Right ventricle myocardium inferior (tissue), 1 donor: ENCODE data around the gene SPACA6. TPM values are rescaled to one million over a fixed set of nuclear protein-coding genes. Genes with fewer than 3 reads are reported as not detected.

Source experiments
- ATAC-seq: fragments of 200-7000 bp; cut with Tn5 transposase; one replicate; pipeline ENCODE4 v1.9.1; 2020; ENCODE audit warnings: mild to moderate bottlenecking, moderate library complexity
- DNase-seq: peaks from one replicate; pipeline ENCODE4 v3.0.0; 2021; ENCODE audit errors: missing footprints
- intact Hi-C: fragments of 100-400 bp; cut with DNase I; formaldehyde crosslinking; loops from one replicate; pipeline ENCODE4 v1.11.0; 2022
- total RNA-seq: library from RNA; stranded (reverse); fragmentation: NEBNext Ultra II Directional; extraction: Animal tissue kit (Norgen Biotek cat#: 25700); gene quantifications from one replicate; pipeline ENCODE4 v1.2.1, GENCODE V29; 2021
- donor health status: DM: no; HTN: yes; CAD: no; lungs with severe emphysema.

SPACA6 gene
- total RNA-seq, 1 donor from 2014 or later, result 14.6 TPM

DNA sequence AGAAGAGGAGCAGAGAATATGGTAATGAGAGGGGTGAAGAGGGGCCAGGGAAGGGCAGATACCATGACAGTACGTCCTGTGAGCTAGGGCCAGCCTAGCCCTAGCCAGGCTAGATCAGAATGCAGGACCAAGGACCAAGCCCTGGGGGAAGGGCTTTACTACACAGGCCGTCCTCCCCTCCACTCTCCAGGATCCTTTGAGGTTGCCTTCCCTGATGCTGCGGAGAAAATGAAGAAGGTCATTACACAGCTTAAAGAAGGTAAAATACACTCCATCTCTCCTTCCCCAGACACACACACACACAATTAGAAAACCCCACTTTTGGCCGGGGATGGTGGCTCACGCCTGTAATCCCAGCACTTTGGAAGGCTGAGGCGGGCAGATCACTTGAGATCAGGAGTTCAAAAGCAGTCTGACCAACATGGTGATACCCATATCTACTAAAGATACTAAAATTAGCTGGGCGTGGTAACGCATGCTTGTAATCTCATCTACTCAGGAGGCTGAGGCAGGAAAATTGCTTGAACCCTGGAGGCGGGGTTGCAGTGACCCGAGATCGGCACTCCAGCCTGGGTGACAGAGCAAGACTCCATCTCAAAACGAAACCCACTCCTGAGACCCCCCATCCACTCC is 8.5 kb downstream of the SPACA6 start:
- no peak for ATAC-seq
- no peak for DNase-seq
- intact Hi-C loops, result loop anchor here (2.0 to 5.0 kb wide), 2 partner anchors 13 to 101 kb away; no protein-coding TSS in a partner anchor

DNA sequence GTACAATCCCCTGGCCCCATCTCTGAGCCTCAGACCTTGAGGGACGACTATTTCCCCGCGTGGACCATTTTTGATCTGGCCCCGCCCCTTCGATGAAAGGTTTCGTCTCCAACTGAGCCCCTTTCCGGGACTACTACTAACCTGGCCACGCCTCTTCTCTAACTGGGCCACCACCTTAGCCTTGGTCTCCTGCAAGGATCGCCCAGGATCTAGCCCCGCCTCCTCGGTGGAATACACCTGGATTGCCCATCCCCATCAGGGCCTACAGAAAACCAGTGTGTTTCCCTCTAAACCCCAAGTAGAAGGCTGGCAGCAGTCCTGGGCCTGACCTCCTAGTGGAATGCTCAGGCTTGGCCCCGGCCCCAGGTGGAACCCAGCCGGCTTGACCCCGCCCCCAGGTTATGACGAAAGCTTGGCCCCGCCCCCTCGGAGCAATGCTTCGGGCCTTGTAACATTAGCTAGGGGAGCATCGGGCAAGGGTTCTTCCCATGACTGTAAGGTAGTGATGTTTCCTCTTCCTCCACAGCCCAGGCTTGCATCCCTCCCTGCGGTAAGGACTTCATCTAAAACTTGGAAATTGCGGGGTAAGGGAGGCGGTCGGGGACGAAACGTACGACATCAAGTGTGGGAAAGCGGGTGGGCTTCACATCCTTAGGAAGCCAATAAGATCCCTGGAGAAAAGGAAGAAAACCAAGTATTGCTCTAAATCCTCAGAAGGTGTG is 9.1 kb downstream of the SPACA6 start:
- ATAC-seq (peak; percentile 33), DNase-seq (peak; percentile 89)
- intact Hi-C loops, result loop anchor here (2.0 to 5.0 kb wide), 2 partner anchors 13 to 100 kb away; no protein-coding TSS in a partner anchor

DNA sequence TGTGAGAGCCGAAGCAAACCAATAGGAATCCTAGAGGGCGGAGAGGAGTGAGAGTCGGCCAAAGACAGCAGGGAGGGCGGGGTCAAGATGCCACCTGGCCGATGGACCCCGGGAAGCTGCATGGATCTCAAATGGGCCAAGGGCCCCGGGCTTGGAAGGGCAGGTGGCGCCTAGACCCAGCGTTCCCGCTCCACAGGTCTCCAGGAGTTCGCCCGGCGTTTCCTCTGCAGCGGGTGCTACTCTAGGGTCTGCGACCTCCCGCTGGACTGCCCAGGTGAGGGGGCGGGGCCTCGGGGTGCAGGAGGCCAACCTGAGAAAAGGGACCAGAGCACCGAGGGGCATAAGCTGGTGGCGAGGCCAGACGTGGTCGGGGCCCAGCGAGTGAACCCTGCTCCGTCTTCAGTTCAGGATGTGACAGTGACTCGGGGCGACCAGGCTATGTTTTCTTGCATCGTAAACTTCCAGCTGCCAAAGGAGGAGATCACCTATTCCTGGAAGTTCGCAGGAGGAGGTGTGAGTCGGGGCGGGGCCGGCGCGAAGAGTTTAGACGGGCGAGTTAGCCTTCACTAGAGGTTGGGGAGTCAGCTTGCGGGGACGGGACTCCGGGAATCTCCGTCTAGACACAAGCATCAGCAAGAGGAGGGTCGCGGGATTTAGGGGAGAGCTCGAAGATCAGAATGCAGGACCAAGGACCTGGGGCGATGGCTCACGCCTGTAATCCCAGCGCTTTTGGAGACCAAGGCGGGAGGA is 9.9 kb downstream of the SPACA6 start:
- no peak for ATAC-seq
- peak; percentile 66 for DNase-seq
- intact Hi-C loops, result loop anchor here (2.0 to 5.0 kb wide), 2 partner anchors 14 to 99 kb away; no protein-coding TSS in a partner anchor

DNA sequence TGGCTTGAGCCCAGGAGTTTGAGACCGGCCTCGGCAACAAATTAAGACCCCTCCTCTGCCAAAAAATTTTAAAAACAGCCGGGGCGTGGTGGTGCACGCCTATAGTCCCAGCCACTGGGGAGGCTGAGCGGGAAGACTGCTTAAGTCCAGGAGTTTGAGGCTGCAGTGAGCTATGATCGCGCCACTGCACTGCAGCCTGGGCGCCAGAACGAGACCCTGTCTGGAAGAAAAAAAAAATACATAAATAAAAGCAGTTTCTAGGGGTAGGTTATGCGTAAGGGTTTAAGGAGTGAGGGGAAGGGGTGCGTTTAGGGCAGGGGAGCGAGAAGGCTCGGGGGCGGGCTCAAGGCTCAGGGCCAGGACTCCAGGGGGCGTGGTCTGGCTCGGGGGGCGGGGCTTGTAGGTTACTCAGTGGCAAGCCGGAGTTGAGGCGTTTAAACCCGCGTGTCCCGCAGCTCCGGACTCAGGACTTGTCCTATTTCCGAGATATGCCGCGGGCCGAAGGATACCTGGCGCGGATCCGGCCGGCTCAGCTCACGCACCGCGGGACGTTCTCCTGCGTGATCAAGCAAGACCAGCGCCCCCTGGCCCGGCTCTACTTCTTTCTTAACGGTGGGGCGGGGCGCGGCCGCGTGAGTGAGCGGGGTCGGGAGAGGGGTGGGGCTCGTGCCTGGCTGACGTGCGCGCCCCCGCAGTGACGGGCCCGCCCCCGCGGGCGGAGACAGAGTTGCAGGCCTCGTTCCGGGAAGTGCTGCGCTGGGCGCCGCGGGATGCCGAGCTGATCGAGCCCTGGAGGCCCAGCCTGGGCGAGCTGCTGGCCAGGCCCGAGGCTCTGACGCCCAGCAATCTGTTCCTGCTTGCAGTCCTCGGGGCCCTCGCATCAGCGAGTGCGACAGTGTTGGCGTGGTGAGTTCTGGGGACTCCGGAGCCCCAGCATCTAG is 10.7 kb downstream of the SPACA6 start:
- ATAC-seq (peak; percentile 95), DNase-seq (peak; percentile 99)
- intact Hi-C loops, result loop anchor here (2.0 to 5.0 kb wide), 2 partner anchors 15 to 98 kb away; no protein-coding TSS in a partner anchor

DNA sequence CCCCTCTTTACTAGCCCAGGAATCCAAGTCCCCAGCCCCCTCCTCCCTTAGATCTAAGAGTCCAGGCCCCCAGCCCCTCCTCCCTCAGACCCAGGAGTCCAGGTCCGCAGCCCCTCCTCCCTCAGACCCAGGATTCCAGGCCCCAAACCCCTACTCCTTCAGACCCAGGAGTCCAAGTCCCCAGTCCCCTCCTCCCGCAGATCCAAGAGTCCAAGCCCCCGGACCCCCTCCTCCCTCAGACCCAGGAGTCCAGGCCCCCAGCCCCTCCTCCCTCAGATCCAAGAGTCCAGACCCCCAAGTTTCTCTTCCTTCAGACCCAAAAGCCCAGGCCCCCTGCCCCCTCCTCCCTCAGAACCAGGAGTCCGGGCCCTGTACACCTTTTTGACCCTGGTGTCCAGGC is 11.5 kb downstream of the SPACA6 start:
- intact Hi-C loops, result loop anchor here (5.0 kb wide), 1 partner anchor 98 kb away; no protein-coding TSS in a partner anchor
- DNase-seq (no peak), ATAC-seq (no peak)

DNA sequence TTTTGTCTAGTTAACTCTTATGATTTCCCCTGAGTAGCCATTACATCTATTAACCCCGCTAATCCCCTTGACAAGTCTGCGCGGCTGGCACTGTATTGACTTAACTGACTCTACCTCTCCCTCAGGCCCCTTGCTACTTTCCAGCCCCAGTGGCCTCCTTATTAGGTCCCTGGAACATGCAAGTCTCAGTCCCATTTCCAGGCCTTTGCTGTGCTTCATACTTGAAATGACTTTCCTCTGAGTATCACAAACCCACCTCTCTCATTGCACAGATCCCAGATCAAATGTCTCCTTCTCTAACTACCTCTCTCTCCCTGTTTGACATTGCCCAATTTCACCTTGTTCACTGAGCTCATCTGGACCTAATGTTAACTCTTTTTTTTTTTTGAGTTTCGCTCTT is 13.2 kb downstream of the SPACA6 start:
- ATAC-seq, result no peak
- DNase-seq, result no peak
- intact Hi-C loops, result no loop called here

DNA sequence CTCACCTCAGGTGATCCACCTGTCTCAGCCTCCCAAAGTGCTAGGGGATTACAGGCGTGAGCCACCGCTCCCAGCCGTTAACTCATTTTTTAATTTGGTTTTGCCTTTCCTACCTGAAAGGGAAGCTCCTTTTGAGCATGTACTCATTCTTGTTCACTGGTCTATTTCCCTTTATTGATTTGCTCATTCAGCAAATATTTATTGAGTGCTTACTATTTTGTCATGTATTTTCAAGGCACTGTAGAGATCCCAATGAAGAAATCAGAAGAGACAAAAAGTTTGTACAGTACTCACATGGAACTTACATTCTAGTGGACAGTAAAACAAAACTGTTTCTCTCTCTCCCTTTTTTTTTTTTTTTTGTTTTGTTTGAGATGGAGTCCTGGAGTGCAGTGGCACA is 13.8 kb downstream of the SPACA6 start:
- ATAC-seq (no peak), DNase-seq (no peak)
- intact Hi-C loops, result no loop called here

DNA sequence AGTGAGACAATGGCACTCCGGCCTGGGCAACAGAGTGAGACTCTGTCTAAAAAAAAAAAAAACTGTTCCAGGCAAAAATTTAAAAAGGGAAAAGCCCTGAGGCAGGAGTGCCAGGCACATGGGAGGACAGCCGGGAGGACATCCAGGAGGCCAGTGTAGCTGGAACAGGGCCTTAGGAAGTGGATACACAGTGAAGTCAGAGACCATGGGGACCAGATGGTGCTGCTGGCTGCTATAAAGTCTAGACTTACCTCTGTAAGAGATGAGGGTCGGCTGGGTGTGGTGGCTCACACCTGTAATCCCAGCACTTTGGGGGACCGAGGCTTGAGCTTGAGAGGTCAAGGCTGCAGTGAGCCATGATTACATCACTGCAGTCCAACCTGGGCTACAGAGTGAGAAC is 15.7 kb downstream of the SPACA6 start:
- DNase-seq (no peak), ATAC-seq (no peak)
- intact Hi-C loops, result no loop called here

DNA sequence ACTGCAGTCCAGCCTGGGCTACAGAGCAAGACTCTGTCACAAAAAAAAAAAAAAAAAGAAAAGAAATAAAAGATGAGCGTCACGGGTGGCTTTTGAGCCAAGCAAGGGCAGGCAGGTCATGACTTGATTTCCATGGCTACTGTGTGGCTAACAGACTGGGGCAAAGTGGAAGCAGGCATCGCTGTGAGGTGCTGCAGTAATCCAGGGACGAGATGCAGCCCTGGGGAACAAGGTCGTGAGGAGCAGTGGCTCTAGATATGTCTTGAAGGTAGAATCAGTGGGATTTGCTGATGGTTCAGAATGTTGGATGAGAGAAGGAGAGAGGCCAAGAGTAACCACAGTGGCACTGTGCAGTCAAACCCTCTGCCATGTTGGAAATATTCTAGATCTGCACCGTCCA is 16.4 kb downstream of the SPACA6 start:
- DNase-seq, result no peak
- intact Hi-C loops, result no loop called here
- ATAC-seq, result peak; percentile 4

DNA sequence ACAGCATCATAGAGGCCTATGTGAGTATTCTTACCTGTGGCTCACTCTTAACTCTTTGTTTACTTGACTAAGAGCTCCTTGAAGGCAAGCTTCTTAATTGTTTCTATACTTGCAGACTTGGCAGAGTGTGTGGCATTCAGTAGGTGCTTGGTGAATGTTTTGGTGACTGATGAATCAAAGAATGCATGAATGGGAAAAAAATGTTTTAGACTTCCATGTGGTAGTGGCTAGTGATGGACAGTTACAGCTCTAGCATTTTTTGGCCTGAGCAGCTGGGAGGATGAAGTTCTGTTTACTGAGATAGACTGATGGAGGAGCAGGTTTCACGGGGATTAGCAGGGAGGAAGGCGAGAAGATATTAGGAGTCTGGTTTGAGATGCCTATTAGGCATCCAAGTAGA is 17.0 kb downstream of the SPACA6 start:
- intact Hi-C loops, result loop anchor here (5.0 kb wide), 1 partner anchor 67 kb away; no protein-coding TSS in a partner anchor
- ATAC-seq, result no peak
- DNase-seq, result no peak

DNA sequence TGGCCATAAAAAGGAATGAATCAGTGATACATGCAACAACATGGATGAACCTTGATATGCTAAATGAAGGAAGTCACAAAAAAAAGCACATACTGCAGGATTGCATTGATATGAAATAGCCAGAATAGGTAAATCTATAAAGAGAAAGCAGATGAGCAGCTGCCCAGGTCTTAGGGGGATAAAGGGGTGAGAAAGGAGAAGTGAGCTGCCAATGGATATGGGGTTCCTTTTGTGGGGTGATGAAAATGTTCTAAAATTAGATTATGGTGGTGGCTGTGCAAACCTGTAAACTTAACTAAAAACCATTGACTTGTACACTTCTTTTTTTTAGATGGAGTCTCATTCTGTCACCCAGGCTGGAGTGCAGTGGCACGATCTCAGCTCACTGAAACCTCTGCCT is 18.6 kb downstream of the SPACA6 start:
- no peak for ATAC-seq
- intact Hi-C loops, result loop anchor here (5.0 kb wide), 1 partner anchor 66 kb away; no protein-coding TSS in a partner anchor

DNA sequence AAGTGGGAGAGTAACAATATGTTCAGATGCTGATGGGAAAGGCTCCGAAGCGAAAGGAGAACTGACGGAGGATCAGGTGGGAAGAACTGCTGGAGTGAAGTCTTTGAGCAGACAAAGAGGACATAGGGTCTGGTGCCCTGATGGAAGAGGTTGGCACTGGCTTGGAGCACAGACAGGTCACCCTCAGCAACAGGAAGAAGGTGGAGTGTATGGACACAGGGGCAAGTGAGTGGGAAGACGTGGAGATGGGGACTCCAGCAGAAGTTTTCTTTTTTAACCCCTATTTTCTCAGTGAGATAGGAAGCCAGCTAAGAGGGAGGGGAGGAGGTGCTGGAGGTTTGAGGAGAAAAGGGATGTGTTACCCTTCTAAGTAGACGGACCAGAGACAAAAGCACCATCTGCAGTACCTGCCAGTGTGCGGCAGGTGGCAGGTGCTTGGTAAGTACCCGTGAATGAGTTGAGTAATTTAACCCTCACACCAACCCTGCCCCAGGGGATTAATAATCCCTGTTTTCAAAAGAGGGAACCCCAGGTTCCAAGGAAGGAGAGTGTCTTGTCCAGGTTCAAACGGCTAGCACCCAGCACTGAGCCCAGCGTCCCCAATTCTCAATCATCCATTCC is 19.4 kb downstream of the SPACA6 start:
- DNase-seq (no peak), ATAC-seq (no peak)
- intact Hi-C loops, result loop anchor here (5.0 kb wide), 1 partner anchor 65 kb away; no protein-coding TSS in a partner anchor

More for the DNA sequence above, 18.6 kb downstream of the SPACA6 start:
- DNase-seq, result no peak

DNA sequence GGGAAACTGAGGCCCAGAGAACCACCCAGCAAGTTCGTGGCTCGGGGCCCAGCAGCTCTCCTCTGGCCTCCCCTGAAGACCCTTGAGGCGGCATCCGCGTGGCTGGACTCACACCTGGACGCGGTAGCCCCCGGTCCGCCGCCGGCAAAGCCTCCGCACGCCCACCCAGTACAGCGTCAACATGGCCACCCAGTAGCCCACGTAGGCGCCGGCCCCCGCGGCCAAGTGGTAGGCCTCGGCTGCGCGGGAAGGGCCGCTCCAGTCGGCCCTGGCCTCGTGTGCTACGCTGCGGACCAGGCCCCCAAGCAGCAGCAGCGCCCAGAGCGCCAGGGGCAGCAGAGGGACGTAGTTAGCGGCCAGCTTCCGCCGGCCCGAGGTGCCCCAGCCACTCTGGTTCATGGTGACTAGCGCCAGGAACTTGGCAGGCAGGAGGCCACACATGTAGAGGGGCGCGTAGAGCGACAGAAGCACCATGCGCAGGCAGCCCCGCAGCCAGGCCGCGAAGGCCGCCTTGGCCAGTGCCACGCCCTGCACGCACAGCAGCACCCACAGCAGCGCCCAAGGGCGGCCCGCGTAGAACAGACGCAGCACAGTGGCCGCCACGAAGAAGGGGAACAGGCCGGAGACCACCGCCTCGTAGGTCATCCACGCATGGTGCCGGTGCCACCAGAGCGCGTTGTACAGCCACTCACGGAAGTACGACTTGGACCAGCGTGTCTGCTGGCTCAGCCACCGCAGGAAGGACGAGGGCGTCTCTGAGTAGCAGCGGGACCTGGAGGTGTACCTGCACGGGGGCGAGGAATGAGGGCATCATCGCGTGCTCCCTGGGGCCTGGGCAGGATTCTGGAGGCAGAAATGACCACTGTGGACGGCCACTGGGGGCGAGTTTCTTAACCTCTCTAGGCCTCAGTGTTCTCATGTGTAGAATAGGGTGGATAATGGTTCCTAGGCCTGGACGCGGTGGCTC is 20.5 kb downstream of the SPACA6 start:
- DNase-seq (no peak), ATAC-seq (no peak)
- intact Hi-C loops, result loop anchor here (5.0 kb wide), 1 partner anchor 64 kb away; no protein-coding TSS in a partner anchor

DNA sequence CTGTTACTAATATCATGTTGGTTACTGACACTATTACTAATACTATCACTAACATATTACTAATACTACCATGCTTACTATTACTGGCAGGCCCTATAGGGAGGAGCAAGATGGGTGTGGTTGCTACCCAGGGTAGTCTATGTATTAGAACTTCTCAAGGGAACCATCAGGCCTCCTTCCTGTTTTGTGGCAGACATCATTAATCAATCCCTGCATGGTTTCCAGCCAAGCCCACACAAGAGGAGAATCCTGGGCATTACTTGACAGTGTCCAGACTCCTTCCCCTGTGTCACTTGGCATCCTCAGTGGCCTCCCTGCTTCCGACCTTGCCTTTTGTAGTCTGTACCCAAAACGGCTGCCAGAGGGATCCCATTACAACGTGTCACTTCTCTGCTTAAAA is 21.7 kb downstream of the SPACA6 start:
- DNase-seq, result no peak
- intact Hi-C loops, result loop anchor here (5.0 kb wide), 1 partner anchor 62 kb away; no protein-coding TSS in a partner anchor
- ATAC-seq, result no peak

DNA sequence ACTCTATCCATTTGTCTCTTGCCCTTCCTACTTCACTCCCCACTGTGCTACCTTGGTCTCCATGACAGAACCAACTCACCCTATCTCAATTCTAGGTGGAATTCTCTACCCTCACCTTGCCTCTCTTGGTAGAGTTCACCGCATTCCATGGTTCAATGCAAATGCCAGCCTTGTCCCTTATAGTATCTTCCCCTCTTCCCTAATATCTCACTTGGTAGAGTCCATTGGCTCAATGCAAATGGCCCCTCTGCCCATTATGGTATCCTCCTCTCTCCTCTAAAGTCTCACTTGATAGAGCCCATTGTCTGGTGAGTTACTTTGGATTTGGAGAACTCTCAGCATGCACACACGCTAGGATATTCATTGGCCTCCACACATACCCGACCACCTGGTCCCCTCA is 22.7 kb downstream of the SPACA6 start:
- ATAC-seq (no peak), DNase-seq (no peak)
- intact Hi-C loops, result no loop called here

DNA sequence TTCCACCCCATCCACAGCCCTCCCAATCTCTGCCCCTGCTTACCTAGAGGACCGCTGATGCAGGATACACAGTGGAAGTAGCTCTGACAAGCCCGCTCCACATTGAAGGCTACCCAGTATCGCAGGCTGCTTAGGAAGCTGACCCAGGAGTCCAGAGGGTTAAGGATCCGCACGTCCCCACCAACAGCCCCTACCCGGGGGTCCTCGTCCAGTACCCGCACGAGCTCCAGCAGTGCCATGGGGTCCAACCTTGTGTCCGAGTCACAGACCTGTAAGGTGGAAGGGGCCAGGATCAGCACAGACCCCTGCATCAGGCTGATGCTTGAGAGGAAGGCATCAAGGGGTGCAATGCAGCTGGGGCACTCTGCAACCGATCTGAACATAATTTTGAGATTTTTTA is 23.8 kb downstream of the SPACA6 start:
- intact Hi-C loops, result no loop called here
- DNase-seq (no peak), ATAC-seq (no peak)
